ENCODE measurements around the gene MINDY4. TPM values are rescaled to one million over a fixed set of nuclear protein-coding genes. Genes with fewer than 3 reads are reported as not detected.

Gene MINDY4
- total RNA-seq, 2 donors from 2014 or later: 2.2 to 4.2 TPM

DNA sequence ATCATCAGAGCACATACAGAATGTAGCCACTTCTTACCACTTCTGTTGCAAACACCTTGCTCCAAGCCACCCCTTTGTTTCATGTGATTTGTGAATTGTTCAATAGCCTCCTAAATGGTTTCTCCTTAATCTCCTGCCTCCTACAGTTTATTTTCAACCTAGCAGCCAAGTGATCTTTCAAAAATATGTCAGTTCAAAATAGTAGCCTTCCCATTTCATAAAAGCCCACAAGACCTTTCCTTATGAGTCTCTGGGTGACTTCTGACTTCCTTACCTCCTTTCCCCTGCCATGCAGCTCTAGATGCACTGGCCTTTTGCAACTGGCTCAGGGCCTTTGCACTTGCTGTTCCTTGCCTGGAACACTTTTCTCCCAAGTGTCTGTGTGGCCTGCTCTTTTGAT lies 4.8 kb downstream of the MINDY4 start:
- Histone ChIP-seq H3K36me3 (no peaks in the 10 kb centered on the region), H3K9ac (ENCODE audit: low read depth in 2 of 2, low read length in 2 of 2) (no peak overlapping the region), H3K4me1 (no peaks in the 10 kb centered on the region), H3K9me3 (no peaks in the 10 kb centered on the region), H3K4me3 (no peak overlapping the region), H3K27me3 (no peaks in the 10 kb centered on the region), H3K27ac (no peak overlapping the region)
- no peak for DNase-seq
- intact Hi-C loops (cut with DNase I): no loop called here
- TF ChIP-seq CTCF (IDR thresholded peaks at IDR 0.05): no peak

- Histone ChIP-seq H3K27ac (no peak overlapping the region), H3K9ac (ENCODE audit: low read depth in 2 of 2, low read length in 2 of 2) (no peak overlapping the region), H3K4me3 (no peak overlapping the region), H3K36me3 (no peaks in the 10 kb centered on the region), H3K4me1 (no peaks in the 10 kb centered on the region), H3K27me3 (no peaks in the 10 kb centered on the region), H3K9me3 (no peaks in the 10 kb centered on the region)
- intact Hi-C loops (cut with DNase I): no loop called here
- TF ChIP-seq CTCF (IDR thresholded peaks at IDR 0.05): no peak
- DNase-seq: no peak
Observed at GRCh38 chr7:30776971-30777370, 5.8 kb downstream of the MINDY4 start.

- H3K27me3 ChIP-seq: no peaks in the 10 kb centered on the region
- TF ChIP-seq CTCF (IDR thresholded peaks at IDR 0.05): no peak
- H3K9me3 ChIP-seq: no peaks in the 10 kb centered on the region
- intact Hi-C loops (cut with DNase I): no loop called here
- H3K36me3 ChIP-seq: no peaks in the 10 kb centered on the region
- no peak overlapping the region for H3K27ac ChIP-seq
- H3K9ac ChIP-seq (ENCODE audit: low read depth in 2 of 2, low read length in 2 of 2): no peak overlapping the region
- H3K4me1 ChIP-seq: no peaks in the 10 kb centered on the region
- no peak for DNase-seq
- no peak overlapping the region for H3K4me3 ChIP-seq
Observed at GRCh38 chr7:30778255-30779025, 7.2 kb downstream of the MINDY4 start.

DNA sequence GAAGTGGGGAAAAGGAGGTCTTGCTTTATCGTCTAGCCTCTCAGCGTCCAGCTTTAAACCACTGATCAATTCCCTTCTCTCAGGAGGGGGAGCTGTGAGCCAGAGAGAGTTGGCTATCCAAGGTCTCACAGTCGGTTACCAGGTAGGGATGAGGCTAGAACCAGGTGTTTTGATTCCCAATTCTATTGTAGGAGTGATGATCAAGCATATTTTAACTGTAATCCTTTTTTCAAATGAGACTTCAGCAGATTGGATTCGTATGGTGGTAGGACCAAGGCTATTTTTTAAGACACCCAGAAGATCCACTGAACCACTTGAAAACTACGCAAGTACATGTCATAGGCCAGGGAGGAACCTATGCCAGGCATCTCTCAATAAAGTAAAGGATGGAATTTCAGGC lies 8.4 kb downstream of the MINDY4 start:
- intact Hi-C loops (cut with DNase I): no loop called here
- no peak for DNase-seq
- no peak for TF ChIP-seq CTCF (IDR thresholded peaks at IDR 0.05)
- Histone ChIP-seq H3K27me3 (no peaks in the 10 kb centered on the region), H3K36me3 (no peaks in the 10 kb centered on the region), H3K27ac (no peak overlapping the region), H3K9ac (ENCODE audit: low read depth in 2 of 2, low read length in 2 of 2) (no peak overlapping the region), H3K9me3 (no peaks in the 10 kb centered on the region), H3K4me1 (no peaks in the 10 kb centered on the region), H3K4me3 (no peak overlapping the region)

DNA sequence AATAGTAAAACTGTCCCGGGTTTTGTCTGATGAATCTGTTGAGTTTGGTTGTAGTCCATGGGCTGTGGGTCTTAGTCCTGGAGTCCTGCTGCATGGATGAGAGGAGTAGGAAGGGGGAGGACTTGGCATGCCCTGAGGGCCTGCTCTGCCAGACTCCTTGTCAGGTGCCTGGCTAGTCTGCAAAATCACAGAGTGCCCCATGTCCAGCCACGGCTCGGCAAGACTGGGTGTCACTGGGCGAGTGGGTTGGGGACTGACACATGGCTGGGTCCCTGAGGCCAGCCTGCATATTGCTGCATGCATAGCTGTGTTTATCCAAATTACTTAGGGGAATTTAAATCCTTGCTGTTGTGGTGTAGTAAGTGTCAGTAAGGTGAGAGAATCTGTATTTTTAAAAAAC lies 9.7 kb downstream of the MINDY4 start:
- Histone ChIP-seq H3K9me3 (no peaks in the 10 kb centered on the region), H3K27me3 (no peaks in the 10 kb centered on the region), H3K36me3 (no peaks in the 10 kb centered on the region), H3K9ac (ENCODE audit: low read depth in 2 of 2, low read length in 2 of 2) (no peak overlapping the region), H3K4me1 (no peaks in the 10 kb centered on the region), H3K4me3 (no peak overlapping the region), H3K27ac (no peak overlapping the region)
- DNase-seq: no peak
- intact Hi-C loops (cut with DNase I): no loop called here
- no peak for TF ChIP-seq CTCF (IDR thresholded peaks at IDR 0.05)
